Activated CD8-positive, alpha-beta T cell treated with anti-CD3 and anti-CD28 coated beads for 36 hours (primary cell): ENCODE measurements around the gene ASTN2. TPM values are rescaled to one million over a fixed set of nuclear protein-coding genes. Genes with fewer than 3 reads are reported as not detected.
A peak's percentile ranks its signal among the peaks of the same experiment; 100 is the strongest.

Experiments
- ATAC-seq: fragments of 200-7000 bp; cut with Tn5 transposase; one replicate; pipeline ENCODE4 v1.10.0; 2021; ENCODE audit warnings: mild to moderate bottlenecking, moderate library complexity
- CTCF ChIA-PET: fragments of 350-600 bp; sonication (Branson Sonifier 250); formaldehyde crosslinking; loops from one replicate; lab custom pipeline; 2021; ENCODE audit warnings: antibody characterized with exemption; lab: Charles Lee
- POLR2A ChIA-PET: fragments of 350-600 bp; sonication (Branson Sonifier 250); formaldehyde crosslinking; loops from one replicate; lab custom pipeline; 2021; ENCODE audit warnings: antibody characterized with exemption; lab: Charles Lee
- DNase-seq: peaks from one replicate; pipeline ENCODE4 v3.0.0-alpha.2; 2020
- H3K27ac Mint-ChIP-seq: one replicate; pipeline ENCODE4 v1.8.0; 2021; ENCODE audit warnings: mild to moderate bottlenecking, mixed read lengths
- H3K27me3 Mint-ChIP-seq: one replicate; pipeline ENCODE4 v1.8.0; 2021; ENCODE audit warnings: mixed read lengths
- H3K36me3 Mint-ChIP-seq: one replicate; pipeline ENCODE4 v1.8.0; 2021; ENCODE audit warnings: low read depth, mixed read lengths
- H3K4me1 Mint-ChIP-seq: one replicate; pipeline ENCODE4 v1.8.0; 2021; ENCODE audit warnings: low read depth, mixed read lengths
- H3K4me3 Mint-ChIP-seq: one replicate; pipeline ENCODE4 v1.8.0; 2021; ENCODE audit warnings: mild to moderate bottlenecking, moderate library complexity, mixed read lengths
- H3K9me3 Mint-ChIP-seq: one replicate; pipeline ENCODE4 v1.8.0; 2021; ENCODE audit warnings: mixed read lengths
- CTCF ChIP-seq: fragments of 200-600 bp; IDR thresholded peaks from one replicate; pipeline ENCODE4 v1.8.0; 2022; ENCODE audit warnings: antibody characterized with exemption, mild to moderate bottlenecking
- intact Hi-C: fragments of 100-400 bp; cut with micrococcal nuclease; formaldehyde crosslinking; loops from one replicate; pipeline ENCODE4 v1.10.0; 2022
- total RNA-seq, 2 experiments: library from RNA; stranded (reverse); gene quantifications; one replicate each; pipeline ENCODE4 v1.2.3, GENCODE V29; 2021

The ASTN2 gene
- total RNA-seq, 2 experiments from 2014 or later, result 5.2 to 5.7 TPM

- Mint-ChIP-seq H3K4me1 (no peaks in the 10 kb centered on the region), H3K4me3 (no peak overlapping the region), H3K27ac (no peak overlapping the region), H3K36me3 (peaks cover 2% of the 10 kb centered on the region), H3K27me3 (no peaks in the 10 kb centered on the region), H3K9me3 (peaks cover 7% of the 10 kb centered on the region)
- ChIA-PET CTCF (interaction anchor here (0.7 kb wide), 1 partner anchor 905 kb away, joined by 3 read pairs; no protein-coding TSS in a partner anchor), POLR2A (no interaction called here)
- no peak for DNase-seq
- TF ChIP-seq CTCF, result no peak
- no peak for ATAC-seq
- intact Hi-C loops, result no loop called here
Measured at GRCh38 chr9:116504893-116505480, 909.9 kb downstream of the ASTN2 start.

GRCh38 chr9:116504081-116504480 is 910.8 kb downstream of the ASTN2 start:
- H3K4me3 Mint-ChIP-seq, result no peak overlapping the region
- H3K9me3 Mint-ChIP-seq, result peaks cover 4% of the 10 kb centered on the region
- no peak overlapping the region for H3K27ac Mint-ChIP-seq
- ATAC-seq, result no peak
- DNase-seq, result no peak
- intact Hi-C loops, result no loop called here
- TF ChIP-seq CTCF, result no peak
- CTCF ChIA-PET, result interaction anchor here (2.0 kb wide), 1 partner anchor 9 kb away, joined by 6 read pairs; no protein-coding TSS in a partner anchor
- H3K4me1 Mint-ChIP-seq, result no peaks in the 10 kb centered on the region
- POLR2A ChIA-PET, result no interaction called here
- H3K27me3 Mint-ChIP-seq, result no peaks in the 10 kb centered on the region
- no peaks in the 10 kb centered on the region for H3K36me3 Mint-ChIP-seq

- no peak for DNase-seq
- POLR2A ChIA-PET, result no interaction called here
- ATAC-seq, result no peak
Measured at GRCh38 chr9:116502746-116503145, 912.1 kb downstream of the ASTN2 start.

GRCh38 chr9:116501871-116502270 is 913.0 kb downstream of the ASTN2 start:
- ATAC-seq, result peak; percentile 37
- H3K4me3 Mint-ChIP-seq, result no peak overlapping the region
- H3K4me1 Mint-ChIP-seq, result no peaks in the 10 kb centered on the region

More at GRCh38 chr9:116502746-116503145, 912.1 kb downstream of the ASTN2 start:
- intact Hi-C loops, result no loop called here
- no peak for TF ChIP-seq CTCF
- no peaks in the 10 kb centered on the region for H3K27me3 Mint-ChIP-seq
- no peak overlapping the region for H3K27ac Mint-ChIP-seq
- H3K9me3 Mint-ChIP-seq, result no peaks in the 10 kb centered on the region
- H3K36me3 Mint-ChIP-seq, result no peaks in the 10 kb centered on the region
- no peaks in the 10 kb centered on the region for H3K4me1 Mint-ChIP-seq
- CTCF ChIA-PET, result interaction anchor here (2.0 kb wide), 1 partner anchor 8 kb away, joined by 6 read pairs; no protein-coding TSS in a partner anchor
- H3K4me3 Mint-ChIP-seq, result no peak overlapping the region

More at GRCh38 chr9:116501871-116502270, 913.0 kb downstream of the ASTN2 start:
- Mint-ChIP-seq H3K27ac (no peak overlapping the region), H3K36me3 (no peaks in the 10 kb centered on the region), H3K27me3 (no peaks in the 10 kb centered on the region), H3K9me3 (no peaks in the 10 kb centered on the region)
- CTCF ChIA-PET, result no interaction called here
- POLR2A ChIA-PET, result no interaction called here
- no peak for DNase-seq
- TF ChIP-seq CTCF, result no peak
- intact Hi-C loops, result no loop called here
